GM21529 (cell line): ENCODE measurements around the gene INTU.
"Not testable (repeated sequence)": the region's sequence is repeated elsewhere in the genome, so short reads cannot be mapped to it uniquely, and the experiment has no call there.

ENCODE experiments used
- ATAC-seq: cut with Tn5 transposase; IDR thresholded peaks from one replicate; pipeline ENCODE4 v1.9.1; 2021; ENCODE audit not compliant: unreplicated experiment

INTU gene

DNA sequence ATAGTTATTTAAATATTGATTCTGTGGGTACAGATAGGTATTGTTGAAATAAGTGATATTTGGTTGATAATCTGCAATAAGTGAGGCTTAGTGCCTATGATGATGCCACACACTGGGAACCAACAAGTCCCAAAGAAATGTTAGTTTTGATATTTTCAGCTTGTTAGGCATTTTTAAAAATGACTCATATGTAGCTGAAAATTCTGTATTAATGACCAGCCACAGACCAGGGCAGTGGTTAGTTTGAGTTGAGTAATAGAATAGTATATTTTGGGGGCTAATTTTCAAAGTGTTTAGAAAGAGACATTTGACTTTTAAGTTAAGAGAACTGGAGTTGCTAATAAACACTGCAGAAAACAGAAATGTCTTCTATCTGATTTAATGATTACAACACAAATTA, 9.4 kb downstream of the INTU start:
- ATAC-seq, result no peak

DNA sequence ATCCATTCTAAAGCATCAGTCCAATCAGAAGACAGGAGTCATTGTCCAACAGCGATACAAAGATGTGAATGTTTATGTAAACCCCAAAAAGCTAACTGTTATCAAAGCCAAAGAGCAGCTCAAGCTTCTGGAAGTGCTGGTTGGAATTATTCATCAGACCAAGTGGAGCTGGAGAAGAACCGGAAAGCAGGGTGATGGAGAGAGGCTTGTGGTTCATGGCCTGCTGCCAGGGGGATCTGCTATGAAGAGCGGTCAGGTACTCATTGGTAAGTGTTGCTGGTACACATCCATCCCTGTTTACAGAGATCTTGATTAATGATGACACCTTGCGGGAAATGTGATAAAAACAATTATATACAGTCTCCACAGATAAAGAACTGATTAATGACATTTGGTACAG, 11.0 kb downstream of the INTU start:
- ATAC-seq, result no peak

DNA sequence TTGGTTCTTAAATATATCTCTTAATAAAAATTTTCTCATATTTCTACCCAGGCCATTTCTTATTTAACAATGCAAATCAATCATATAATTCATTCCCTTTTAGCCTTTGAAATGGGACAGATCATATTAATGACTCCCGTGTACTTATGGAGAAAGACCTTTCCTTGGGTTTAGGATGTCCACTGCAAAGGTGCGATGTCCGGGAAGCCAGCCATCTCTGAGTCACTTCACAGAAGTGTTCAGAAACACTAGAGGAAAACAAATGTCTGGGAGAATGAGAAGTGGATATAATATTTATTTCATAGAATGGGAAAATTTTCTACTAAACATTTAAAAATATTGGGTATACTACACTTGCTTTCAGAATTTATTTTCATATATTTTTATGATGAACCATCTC, 15.3 kb downstream of the INTU start:
- no peak for ATAC-seq

DNA sequence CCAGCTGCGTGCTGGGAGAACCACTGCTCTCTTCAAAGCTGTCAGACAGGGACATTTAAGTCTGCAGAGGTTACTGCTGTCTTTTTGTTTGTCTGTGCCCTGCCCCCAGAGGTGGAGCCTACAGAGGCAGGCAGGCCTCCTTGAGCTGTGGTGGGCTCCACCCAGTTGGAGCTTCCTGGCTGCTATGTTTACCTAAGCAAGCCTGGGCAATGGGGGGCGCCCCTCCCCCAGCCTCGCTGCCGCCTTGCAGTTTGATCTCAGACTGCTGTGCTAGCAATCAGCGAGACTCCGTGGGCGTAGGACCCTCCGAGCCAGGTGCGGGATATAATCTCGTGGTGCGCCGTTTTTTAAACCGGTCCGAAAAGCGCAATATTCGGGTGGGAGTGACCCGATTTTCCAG, 22.8 kb downstream of the INTU start:
- not testable (repeated sequence) for ATAC-seq

DNA sequence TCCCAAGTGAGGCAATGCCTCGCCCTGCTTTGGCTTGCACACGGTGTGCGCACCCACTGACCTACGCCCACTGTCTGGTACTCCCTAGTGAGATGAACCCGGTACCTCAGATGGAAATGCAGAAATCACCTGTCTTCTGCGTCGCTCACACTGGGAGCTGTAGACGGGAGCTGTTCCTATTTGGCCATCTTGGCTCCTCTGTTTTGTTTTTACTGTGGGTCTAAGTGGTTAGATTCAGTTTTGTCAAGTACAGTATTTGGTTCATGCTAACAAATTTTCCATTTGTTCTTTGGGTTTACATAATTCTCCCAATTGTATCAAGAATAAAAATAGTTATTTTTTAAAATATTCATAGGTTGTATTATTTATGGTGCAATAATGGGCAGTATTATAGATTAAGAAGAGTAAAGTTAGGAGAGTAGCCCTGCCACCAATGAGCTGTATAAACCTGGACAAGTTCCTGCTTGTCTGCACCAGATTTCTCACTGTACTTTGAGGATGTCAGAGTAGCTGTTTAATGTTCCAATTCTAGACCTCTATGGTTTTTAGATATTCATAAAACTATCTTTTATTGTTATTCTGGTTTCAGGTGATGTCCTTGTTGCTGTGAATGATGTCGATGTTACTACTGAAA, 23.4 kb downstream of the INTU start:
- ATAC-seq, result no peak

DNA sequence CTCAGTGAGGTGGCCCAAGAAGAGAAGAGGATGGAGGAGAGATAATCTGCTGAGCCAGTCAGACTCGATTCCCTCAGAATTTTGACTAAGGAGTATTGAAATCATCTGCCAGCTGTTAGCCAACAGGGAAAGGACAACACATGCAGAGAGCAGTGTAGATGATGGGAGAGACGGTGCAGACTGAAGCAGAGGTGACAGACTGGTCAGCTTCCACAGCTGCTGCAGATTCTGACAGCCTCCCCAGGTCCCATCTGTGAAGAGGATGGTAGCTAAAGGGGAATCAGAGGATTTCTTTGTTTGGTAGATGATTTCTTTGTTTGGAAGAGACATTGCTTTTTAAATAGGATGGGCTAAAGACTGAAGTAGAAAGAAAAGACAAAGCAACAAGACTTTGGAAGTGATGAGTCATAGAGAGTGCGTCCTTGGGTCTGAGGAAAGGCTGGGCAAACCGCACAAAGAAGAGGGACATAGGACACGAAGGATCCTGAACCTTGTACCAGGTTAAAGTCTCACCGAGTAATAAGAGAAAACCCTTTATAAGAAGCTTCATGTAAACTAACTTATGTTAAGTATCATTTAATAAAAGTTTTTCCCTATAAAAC, 27.6 kb downstream of the INTU start:
- no peak for ATAC-seq

DNA sequence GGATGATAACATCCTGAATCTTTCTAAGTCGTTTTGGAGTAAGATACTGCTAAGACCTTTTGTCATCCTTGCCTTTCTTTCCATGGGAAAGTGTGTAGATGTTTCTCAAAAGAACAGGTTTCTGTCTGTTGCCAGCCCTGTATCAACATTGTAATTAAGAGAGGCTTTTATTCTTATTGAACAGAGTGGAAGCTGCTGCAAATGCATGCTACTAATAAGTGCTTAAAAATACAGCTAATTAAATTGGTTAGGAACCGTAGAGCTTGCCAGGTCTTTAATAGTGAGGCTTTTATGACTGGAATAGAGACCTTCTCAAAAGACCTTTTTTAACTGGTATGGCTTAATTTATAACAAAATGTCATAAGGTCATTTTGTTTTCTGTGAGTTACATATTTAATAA, 34.4 kb downstream of the INTU start:
- ATAC-seq, result no peak

DNA sequence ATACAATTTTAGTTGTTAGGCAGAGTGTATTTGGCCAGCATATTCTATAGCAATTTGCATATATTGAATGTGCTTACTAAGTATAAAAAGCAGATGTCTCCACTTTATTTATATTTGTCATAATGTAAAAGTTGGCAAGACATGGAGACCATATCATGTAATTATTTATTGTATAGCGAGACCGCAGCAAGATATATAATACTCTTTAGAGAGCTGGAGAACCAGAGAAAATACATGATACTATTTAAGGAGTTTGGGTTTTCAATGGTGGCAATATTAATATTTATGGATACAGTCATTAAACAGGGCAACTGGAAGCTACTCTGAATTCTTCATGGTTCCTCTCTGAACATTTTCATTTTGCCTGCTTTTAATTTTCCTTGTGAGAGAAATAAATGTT, 35.0 kb downstream of the INTU start:
- no peak for ATAC-seq

DNA sequence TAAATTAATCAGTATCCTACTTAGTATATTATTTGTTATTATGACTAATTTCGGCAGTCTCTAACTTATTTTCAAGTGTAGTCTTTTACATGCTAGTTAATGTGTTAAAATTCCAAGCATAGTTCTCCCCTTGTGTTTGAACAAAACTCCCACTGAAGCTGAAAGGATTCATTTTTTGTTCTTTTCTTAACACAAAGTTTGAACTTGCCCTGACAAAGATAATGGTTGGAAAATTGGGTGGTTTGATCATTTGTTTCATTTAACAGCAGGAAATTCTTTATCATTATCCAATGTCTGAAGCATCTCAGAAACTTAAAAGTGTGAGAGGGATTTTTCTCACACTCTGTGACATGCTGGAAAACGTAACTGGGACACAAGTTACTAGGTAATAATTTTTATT, 36.0 kb downstream of the INTU start:
- no peak for ATAC-seq

DNA sequence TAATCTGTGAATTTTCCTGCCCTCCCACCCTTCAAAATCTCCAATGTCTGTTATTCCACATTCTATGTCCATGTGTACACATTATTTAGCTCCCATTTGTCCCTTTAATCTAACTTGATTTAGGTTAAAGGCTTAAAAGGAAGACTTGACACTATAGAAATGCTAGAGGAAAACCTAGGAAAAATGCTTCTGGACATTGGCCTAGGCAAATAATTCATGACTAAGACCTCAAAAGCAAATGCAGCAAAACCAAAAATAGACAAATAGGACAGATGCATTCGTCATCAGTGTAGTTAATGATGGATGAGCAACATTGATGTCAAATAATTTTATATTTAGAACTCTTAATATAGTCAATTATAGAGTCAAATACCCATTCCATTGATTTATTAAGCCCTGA, 36.9 kb downstream of the INTU start:
- ATAC-seq, result no peak

DNA sequence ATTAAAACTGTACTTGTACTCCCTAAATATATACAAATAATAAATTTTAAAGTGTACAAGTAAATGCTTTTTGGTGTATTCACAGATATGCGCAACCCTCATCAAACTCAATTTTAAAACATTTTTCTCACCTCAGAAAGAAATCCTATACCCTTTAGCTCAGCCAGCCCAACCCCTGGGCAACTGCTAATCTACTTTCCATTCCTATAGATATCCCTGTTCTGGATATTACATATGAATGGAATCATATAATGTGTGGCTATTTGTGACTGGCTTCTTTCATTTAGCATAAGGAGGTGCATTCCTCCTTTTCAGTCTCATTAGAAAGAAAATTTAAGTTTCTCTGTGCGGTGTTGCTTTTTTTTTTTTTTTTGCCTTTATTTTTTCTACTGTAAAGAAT, 39.4 kb downstream of the INTU start:
- no peak for ATAC-seq

DNA sequence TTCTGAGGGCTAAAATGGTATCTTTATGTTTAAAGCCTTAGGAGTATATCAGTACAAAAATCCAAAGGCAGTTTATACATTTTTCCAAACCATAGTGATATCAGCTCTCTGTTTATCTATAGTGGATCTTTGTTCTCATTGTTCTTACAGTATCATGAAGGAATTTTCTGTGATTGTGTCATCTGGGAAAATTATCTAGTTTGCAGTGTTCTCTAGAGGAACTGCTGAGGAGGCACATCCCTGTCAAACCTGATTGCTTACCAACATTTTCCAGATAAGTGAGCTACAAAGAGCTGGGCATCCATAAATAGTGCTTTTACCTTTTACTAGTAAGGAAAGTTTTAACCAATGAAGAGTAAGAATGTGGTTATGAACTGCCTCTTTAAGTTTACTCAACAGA, 52.5 kb downstream of the INTU start:
- no peak for ATAC-seq

DNA sequence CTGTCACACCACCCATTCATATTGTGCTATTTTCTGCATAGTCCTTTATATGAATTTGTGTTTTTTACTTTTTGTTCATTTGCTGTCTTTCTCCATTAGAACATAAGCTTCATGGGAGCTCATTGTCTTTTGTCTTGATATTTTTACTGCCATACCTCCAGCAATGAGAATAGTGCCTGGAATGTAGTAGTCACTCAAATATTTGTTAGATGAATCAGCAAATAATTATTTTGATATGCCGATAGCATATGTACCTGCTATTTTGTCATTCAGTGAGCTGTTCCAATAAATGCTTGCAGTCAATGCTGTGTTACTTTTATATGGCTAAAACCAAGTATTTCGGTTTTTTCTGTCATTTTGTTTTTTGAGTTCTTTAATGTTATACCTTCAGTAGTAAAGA, 53.9 kb downstream of the INTU start:
- no peak for ATAC-seq

DNA sequence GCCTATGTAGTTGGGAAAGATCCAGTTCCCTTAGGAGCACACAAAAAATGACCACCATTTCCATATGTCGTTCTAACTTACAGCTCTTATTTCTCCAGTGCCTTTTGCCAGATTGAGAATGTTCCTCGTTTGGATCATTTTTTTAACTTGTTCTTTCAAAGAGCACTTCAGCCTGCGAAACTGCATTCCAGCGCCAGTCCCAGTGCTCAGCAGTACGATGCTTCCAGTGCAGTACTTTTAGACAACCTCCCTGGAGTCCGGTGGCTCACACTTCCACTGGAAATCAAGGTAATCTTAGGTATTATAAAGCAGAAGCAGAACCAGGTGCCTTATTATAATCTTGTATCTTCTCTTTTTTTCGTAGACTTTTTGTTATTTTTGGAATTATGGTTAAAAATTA, 54.8 kb downstream of the INTU start:
- ATAC-seq, result no peak

DNA sequence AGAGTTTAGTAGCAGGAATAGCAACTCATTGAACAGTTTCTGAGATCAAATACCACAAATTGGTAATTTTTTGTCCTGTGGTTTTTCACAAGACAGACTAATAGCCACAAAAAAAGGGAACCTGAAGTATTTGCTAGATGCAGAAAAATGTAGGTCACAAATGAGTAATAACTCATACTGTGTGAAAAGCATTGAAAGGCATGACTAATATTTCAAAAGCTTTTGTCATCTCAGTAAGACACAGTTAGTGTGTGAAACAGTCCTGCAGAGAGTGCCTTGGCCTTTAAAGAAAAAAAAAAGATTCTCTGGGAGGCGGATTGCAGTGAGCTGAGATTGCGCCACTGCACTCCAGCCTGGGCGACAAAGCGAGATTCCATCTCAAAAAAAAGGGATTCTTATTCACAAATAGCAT, 66.0 kb downstream of the INTU start:
- peak; percentile 100 for ATAC-seq

DNA sequence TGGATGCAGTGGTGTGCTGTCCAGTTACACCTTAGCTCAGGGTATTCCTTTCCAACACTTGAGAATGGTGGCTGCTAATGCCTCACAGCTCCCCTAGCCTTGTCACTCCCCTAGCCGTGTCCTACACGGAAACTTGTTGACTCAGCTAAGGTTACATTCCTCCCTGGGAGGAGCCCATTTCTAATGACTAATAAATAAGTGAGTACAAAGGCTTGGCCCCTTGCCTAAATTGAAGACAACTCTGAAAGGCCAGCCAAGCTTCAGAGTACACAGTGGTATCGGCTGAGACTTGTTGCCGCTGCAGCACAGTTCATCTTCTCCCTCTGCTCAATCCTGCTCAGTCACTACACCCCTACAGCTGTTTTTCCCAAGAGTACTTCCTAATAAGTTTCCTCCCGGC, 76.2 kb downstream of the INTU start:
- no peak for ATAC-seq

DNA sequence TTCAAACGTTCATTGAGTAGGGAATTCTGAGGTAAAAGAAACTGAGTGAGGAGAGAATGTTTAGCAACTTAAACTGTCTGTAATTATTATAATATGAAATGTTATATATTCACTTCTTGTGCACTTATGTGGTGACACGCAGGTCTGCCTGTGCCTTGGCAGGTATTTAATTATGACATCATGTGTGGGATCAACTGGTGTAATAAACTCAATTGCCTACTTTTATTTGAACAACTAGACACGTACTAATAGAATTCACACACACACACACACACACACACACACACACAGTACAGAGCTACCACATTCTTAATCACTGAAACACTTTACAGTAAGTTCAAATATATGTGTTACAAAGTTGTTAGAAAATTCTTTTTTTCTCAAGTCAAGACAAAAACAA, 76.7 kb downstream of the INTU start:
- ATAC-seq, result no peak

DNA sequence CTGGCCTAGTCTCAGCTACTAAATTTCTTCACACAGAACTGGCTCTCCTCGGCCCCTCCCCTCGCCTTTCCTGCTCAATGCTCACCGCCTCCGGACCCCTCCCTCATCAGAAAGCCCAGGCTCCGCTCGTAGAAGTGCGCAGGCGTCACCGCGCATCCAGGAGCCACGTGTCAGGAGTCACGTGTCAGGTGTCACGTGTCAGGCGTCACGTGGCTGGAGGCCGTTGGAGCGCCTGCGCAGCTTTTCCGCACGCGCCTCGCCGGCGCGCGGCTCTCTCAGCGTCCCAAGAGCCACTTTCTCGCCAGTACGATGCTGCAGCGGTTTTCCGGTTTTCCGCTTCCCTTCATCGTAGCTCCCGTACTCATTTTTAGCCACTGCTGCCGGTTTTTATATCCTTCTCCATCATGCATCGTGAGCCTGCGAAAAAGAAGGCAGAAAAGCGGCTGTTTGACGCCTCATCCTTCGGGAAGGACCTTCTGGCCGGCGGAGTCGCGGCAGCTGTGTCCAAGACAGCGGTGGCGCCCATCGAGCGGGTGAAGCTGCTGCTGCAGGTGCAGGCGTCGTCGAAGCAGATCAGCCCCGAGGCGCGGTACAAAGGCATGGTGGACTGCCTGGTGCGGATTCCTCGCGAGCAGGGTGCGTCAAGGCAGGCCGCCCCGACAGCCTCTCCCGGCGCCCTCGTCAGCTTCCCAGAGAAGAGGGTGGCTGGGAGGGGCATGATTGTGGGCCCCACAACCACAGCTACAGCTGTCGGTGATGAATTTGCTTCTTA, 97.6 kb downstream of the INTU start, which contains the start of gene SLC25A31:
TSS of gene SLC25A31 (plus strand) at position 259 of the 772 bp plus-strand sequence. CDS start at position 405, 146 bp downstream.
- no peak for ATAC-seq

DNA sequence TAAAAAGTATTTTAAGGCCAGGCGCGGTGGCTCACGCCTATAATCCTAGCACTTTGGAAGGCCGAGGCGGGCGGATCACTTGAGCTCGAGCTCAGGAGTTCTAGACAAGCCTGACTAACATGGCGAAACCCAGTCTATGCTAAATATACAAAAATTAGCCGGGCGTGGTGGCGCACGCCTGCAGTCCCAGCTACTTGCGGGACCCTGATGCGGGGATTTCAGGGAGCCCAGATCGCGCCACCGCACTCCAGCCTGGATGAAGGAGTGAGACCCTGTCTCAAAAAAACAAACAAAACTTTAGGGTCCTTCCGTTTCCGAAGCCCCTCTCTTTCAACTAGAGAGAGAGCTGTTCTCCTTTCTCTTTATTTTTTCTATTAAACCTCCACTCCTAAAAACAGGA, 98.6 kb downstream of the INTU start:
- ATAC-seq, result no peak

DNA sequence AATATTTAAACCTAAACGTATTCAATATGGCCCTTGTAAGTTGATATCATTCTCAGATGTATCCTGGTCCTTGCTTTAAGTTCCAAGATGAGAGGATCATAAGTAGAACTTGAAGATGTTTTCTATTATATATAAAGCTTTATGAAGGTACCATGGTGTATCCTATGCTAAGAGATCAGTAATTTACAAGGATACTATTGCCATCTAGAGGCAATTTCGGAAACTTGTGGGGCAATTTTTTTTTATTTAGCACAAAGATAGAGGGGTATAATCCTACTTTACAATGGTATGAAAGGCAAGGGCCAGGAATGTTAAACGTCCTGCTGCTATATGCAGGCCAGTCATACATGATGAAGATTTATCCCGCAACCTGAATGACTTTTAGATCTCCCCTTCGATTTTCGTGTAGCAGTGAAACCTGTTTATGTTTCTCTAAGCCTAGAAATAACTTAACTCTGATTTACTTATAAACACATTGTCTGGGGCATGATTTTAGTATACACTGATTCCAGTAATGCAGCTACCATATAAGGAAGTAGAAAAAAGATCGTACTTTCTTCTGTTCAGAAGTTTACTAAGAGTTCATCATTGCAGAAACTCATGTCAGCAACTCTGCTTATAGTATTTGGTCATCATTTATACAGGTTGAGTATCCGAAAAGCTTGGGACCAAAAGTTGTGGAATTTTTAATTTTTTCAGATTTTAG, 100.0 kb downstream of the INTU start:
- ATAC-seq, result peak; percentile 86

DNA sequence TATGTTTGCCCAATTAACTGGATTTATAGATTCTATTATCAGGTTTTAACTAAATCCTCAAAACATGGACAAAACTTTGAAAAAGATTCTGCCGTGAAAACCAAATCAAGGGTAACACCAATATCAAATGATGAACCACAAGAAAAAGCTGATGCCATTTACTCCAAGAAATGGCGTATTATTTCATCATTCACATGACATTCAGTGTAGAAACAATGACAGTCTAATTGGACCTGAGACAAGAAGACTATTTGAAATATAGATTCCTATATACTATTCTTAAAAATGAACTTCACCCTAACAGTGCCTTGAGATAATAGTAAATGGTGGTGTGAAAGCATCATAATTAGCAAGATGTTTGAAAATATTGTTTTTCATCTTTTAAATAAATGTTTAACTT, 102.2 kb downstream of the INTU start:
- no peak for ATAC-seq

DNA sequence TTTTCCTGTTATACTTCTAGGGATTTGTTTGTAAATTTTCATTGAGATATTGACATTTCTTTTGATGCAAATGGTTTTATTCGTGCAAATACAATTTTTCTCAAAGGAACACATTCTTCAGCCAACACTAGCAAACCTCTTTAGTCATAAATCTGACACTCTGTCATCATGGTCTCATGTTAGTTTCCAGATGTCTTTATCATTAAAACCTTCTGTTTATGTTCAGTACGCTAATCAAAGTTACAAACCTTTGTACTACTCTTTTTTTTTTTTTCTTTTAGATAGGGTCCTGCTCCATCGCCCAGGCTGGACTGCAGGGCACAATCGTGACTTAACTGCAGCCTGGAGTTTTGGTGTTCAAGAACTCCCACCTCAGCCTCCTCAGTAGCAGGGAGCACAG, 104.5 kb downstream of the INTU start:
- no peak for ATAC-seq
